RWPE1 (cell line): Measurements from ENCODE around the gene NRXN3.

Experiments
- CTCF ChIA-PET: fragments of 350-600 bp; sonication (Branson Sonifier 250); formaldehyde crosslinking; extraction: SDS; loops from one replicate; lab custom pipeline; 2021; lab: Yijun Ruan, JAX
- POLR2A ChIA-PET: fragments of 400-600 bp; formaldehyde crosslinking; extraction: SDS; loops from one replicate; lab custom pipeline; 2020; ENCODE audit warnings: antibody characterized with exemption; ENCODE audit not compliant: low non-redundant PET; lab: Yijun Ruan, JAX
- DNase-seq: peaks from one replicate; pipeline ENCODE4 v3.0.0; 2012; ENCODE audit warnings: low spot score
- H3K27ac ChIP-seq: fragments of 450-650 bp; 2 replicates; pipeline ENCODE4 v1.5.1; 2017
- TF ChIP-seq, protein P1 (sequence below): fragments of 450-650 bp; conservative IDR thresholded peaks from 2 replicates; pipeline ENCODE4 v1.5.1; 2017; ENCODE audit warnings: low read depth, mild to moderate bottlenecking

Gene NRXN3

DNA sequence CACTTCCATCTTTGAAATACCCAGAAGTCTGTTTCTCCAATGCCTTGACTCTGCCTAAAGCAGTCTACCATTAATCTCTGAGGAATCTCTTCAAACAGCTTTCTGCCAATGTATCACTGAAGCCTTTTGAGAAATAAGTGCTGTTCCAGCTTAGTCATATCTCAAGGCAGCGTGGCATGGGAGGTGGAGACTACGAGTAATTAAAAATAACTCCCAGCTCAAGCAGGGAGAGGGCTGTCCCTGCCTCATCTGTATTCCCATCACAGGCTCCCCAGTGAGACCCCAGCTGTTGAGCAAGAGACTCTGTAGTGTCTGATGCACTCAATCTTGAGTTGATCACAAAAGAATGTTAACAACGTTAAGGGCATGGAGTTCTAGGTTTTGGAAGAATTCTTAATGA, 1340.5 kb downstream of the NRXN3 start:
- CTCF ChIA-PET: no interaction called here
- TF ChIP-seq, protein P1, sequence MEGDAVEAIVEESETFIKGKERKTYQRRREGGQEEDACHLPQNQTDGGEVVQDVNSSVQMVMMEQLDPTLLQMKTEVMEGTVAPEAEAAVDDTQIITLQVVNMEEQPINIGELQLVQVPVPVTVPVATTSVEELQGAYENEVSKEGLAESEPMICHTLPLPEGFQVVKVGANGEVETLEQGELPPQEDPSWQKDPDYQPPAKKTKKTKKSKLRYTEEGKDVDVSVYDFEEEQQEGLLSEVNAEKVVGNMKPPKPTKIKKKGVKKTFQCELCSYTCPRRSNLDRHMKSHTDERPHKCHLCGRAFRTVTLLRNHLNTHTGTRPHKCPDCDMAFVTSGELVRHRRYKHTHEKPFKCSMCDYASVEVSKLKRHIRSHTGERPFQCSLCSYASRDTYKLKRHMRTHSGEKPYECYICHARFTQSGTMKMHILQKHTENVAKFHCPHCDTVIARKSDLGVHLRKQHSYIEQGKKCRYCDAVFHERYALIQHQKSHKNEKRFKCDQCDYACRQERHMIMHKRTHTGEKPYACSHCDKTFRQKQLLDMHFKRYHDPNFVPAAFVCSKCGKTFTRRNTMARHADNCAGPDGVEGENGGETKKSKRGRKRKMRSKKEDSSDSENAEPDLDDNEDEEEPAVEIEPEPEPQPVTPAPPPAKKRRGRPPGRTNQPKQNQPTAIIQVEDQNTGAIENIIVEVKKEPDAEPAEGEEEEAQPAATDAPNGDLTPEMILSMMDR: no peak
- POLR2A ChIA-PET: no interaction called here
- no peak for DNase-seq
- no peak overlapping the region for H3K27ac ChIP-seq

DNA sequence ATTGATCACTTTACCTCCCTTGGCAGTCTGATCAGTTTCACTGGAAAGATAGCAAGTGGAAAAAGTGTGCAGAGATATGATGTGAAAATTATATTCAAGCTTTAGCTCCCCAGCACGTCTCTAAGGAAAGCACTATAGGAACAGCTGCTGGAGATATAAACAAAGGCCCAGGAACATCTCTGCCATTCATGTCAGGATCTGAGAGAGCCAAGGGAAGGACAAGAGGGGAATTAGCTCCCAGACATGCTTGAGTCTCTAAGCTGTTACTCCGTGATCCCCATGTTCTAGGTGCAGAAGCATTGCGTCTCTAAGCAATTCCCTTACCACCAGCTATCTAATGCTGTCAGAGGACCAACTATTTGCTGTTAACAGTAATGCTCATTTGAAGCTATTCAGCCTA, 1341.0 kb downstream of the NRXN3 start:
- no peak for DNase-seq
- TF ChIP-seq, protein P1: no peak
- ChIA-PET POLR2A (no interaction called here), CTCF (interaction anchor here (0.5 to 0.7 kb wide), 2 partner anchors 38 to 173 kb away, joined by 3 to 4 read pairs; no protein-coding TSS in a partner anchor)
- H3K27ac ChIP-seq: no peak overlapping the region

DNA sequence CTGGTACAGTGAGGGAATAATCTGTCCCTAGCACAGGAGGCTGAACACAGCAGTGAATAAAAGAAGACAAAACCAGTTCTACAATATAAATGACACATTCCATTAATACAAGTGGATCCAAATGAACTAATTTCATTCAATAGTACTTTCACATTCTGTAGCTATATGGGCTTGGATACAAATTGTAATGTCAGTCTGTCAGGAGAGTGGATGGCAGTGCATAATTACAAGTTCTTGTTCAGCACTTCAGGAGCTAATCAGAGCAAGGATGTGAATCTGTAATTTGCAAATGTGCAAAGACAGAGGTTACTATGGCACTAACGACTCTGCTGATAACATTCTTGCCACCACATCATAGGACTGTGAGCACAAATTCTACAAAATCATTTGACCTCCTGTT, 1343.3 kb downstream of the NRXN3 start:
- TF ChIP-seq, protein P1: no peak
- CTCF ChIA-PET: no interaction called here
- DNase-seq: no peak
- no peak overlapping the region for H3K27ac ChIP-seq
- POLR2A ChIA-PET: no interaction called here

DNA sequence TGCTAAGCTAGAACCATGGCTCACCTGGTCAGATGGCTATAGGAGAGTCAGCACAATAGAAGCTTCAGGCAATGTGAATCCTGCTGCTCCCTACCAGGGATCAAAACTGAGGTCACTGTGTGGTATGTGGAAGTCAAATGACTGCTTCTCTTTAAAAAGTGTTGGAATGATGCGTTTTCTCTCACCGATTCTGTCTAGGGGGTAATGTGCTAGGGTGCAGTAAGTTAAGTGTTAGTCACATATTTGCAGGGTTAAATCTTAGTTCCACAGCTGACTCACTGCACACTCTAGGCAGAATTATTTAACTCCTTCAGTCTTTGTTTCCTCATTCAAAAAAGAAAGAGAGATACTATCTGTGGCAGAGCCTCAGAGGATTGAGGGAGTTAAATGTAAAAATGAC, 1344.5 kb downstream of the NRXN3 start:
- ChIA-PET POLR2A (no interaction called here), CTCF (interaction anchor here (0.5 kb wide), 1 partner anchor 92 kb away, joined by 3 read pairs; no protein-coding TSS in a partner anchor)
- H3K27ac ChIP-seq: no peak overlapping the region
- no peak for DNase-seq
- TF ChIP-seq, protein P1: no peak

DNA sequence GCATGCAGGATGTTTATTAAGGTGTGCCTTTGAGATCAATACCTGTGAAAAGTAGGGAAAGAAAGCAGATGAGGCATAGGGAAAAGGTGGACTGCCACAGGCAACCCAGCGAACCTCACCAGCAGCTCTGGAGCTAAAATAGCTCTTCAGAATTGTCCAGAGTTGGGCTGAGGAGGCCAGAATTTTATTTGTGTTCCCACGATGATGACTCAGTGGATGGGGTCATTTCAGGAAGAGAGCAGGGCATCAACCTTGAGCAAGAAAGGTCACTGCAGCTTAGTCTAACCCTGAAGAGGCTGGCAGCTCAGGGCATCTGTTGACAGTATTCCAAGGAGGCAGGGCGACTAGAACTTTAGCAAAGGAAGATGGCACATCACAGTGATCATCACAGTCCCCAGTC, 1345.0 kb downstream of the NRXN3 start:
- POLR2A ChIA-PET: no interaction called here
- DNase-seq: no peak
- TF ChIP-seq, protein P1: no peak
- no peak overlapping the region for H3K27ac ChIP-seq
- CTCF ChIA-PET: no interaction called here

DNA sequence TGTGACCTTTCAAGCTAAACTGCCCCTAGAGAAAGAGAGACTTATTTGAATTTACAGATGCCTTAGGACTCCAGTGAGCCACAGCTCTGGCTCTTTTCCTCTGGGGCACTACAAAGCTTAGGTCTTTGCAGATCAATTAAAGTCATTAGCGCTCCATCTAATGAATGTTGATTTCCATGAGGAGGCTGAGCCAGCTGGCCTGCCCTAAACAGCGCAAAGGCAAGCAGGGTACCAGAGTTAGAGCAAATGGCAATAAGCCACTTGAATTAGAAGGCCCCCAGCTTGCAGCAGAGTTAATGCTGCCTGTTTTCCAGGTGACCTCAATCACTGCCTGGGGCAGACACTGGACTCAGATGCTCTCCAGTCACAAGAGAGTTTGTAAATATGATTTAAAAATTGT, 1345.8 kb downstream of the NRXN3 start:
- POLR2A ChIA-PET: no interaction called here
- TF ChIP-seq, protein P1: no peak
- no peak for DNase-seq
- no peak overlapping the region for H3K27ac ChIP-seq
- CTCF ChIA-PET: no interaction called here
